ENCODE results near the gene CAAP1.

CAAP1 gene

DNA sequence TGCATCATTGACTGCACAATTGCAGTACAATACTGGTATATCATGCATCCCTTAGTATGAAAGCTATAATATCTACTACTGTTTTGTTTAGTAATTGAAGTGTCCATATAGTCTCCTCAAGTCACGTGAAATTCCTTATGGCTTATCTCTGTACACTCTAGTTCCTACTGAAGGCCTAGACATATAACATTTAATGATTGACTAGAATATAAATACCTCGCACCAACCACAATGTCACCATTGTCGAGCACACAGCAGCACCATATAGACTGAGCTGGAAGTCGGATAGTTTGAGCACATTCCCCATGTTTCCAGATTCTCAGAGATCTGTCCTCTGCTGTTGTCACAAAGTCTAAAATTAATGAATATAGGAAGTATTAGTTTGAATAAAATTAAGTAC is 33.0 kb upstream of the CAAP1 start:
- TF ChIP-seq, protein P1, sequence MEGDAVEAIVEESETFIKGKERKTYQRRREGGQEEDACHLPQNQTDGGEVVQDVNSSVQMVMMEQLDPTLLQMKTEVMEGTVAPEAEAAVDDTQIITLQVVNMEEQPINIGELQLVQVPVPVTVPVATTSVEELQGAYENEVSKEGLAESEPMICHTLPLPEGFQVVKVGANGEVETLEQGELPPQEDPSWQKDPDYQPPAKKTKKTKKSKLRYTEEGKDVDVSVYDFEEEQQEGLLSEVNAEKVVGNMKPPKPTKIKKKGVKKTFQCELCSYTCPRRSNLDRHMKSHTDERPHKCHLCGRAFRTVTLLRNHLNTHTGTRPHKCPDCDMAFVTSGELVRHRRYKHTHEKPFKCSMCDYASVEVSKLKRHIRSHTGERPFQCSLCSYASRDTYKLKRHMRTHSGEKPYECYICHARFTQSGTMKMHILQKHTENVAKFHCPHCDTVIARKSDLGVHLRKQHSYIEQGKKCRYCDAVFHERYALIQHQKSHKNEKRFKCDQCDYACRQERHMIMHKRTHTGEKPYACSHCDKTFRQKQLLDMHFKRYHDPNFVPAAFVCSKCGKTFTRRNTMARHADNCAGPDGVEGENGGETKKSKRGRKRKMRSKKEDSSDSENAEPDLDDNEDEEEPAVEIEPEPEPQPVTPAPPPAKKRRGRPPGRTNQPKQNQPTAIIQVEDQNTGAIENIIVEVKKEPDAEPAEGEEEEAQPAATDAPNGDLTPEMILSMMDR (IDR thresholded peaks at IDR 0.05; ENCODE audit: insufficient read depth, low read depth, low read length, missing control alignments): no peak
- DNase-seq (ENCODE audit: low read depth): no peak
- no peak overlapping the region for H3K4me3 ChIP-seq (ENCODE audit: low read depth, low read length)

GRCh38 chr9:26919698-26920097 is 27.1 kb upstream of the CAAP1 start:
- no peak overlapping the region for H3K4me3 ChIP-seq (ENCODE audit: low read depth, low read length)
- TF ChIP-seq, protein P1 (IDR thresholded peaks at IDR 0.05; ENCODE audit: insufficient read depth, low read depth, low read length, missing control alignments): no peak
- no peak for DNase-seq (ENCODE audit: low read depth)

- no peak for DNase-seq (ENCODE audit: low read depth)
- TF ChIP-seq, protein P1 (IDR thresholded peaks at IDR 0.05; ENCODE audit: insufficient read depth, low read depth, low read length, missing control alignments): no peak
These were observed 20.6 kb upstream of the CAAP1 start for GRCh38 chr9:26913138-26913668.

GRCh38 chr9:26904671-26905070 is 12.1 kb upstream of the CAAP1 start:
- no peak overlapping the region for H3K4me3 ChIP-seq (ENCODE audit: low read depth, low read length)
- no peak for DNase-seq (ENCODE audit: low read depth)
- TF ChIP-seq, protein P1 (IDR thresholded peaks at IDR 0.05; ENCODE audit: insufficient read depth, low read depth, low read length, missing control alignments): no peak

More at GRCh38 chr9:26913138-26913668, 20.6 kb upstream of the CAAP1 start:
- no peak overlapping the region for H3K4me3 ChIP-seq (ENCODE audit: low read depth, low read length)

DNA sequence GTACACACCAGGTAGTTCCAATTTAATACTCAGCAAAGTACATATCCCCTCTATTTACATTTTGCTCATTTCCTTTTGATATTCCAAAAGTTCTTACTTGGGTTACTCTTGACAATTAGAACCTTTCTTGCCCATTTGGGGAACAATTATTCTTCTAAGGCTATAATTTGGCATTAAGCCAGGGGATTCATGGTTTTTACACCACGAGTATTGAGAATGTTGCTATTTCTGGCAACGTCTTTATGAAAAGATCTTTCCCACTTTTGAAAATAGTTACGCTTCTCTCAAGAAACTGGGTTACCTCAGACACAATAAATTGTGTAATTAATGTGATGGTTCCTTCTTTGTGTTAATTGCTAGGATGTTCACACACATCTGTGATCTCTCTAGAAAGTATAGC is 11.5 kb upstream of the CAAP1 start:
- H3K4me3 ChIP-seq (ENCODE audit: low read depth, low read length): no peak overlapping the region
- DNase-seq (ENCODE audit: low read depth): no peak
- TF ChIP-seq, protein P1 (IDR thresholded peaks at IDR 0.05; ENCODE audit: insufficient read depth, low read depth, low read length, missing control alignments): no peak

DNA sequence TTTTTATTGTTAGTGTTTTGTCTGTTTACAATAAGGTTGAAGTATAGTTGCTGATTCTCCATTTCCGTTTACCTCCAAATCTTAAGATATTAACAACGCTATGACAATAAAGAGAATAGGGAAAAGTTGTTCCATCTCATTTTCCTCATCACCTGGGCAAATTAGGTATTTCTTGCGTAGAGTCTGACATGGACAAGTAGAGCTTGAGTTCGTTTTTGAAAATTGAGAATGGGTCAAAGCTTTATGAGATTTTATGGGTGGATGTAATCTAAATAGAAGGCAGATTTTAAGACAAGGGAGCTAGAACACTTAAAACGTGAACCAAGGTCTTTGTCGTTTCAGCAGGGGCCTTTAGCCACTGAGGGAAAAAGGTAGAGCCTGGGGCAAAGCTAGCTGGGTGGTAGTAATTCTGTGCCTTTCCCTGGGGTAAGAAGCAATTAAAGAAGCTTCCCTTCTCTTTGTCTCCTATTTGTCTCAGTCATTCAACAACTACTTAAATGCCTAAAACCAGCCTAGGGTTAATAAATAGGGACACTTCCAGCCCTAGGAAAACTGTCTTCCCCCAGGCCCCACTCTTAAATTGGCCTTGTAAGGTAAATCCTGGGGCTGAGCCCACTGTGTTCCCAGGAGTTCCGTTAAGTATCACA is 551 bp upstream of the CAAP1 start:
- DNase-seq (ENCODE audit: low read depth): no peak
- TF ChIP-seq, protein P1 (IDR thresholded peaks at IDR 0.05; ENCODE audit: insufficient read depth, low read depth, low read length, missing control alignments): no peak
- H3K4me3 ChIP-seq (ENCODE audit: low read depth, low read length): peak overlapping the region; percentile 97

- H3K4me3 ChIP-seq (ENCODE audit: low read depth, low read length): peak overlapping the region; percentile 97
- TF ChIP-seq, protein P1 (IDR thresholded peaks at IDR 0.05; ENCODE audit: insufficient read depth, low read depth, low read length, missing control alignments): no peak
- peak; percentile 16 for DNase-seq (ENCODE audit: low read depth)
These were observed 876 bp downstream of the CAAP1 start for GRCh38 chr9:26891726-26892125.
